GM23248 (cell line): ENCODE data around the gene TBX2.

Experiments
- EZH2 ChIP-seq: fragments of 200-600 bp; sonication (generic); IDR thresholded peaks from 2 replicates; pipeline ENCODE4 v1.6.1; 2018; ENCODE audit warnings: antibody characterized with exemption, mild to moderate bottlenecking; ENCODE audit not compliant: insufficient read depth, poor library complexity, severe bottlenecking
- EZH2phosphoT487 ChIP-seq: fragments of 200-600 bp; sonication (generic); IDR thresholded peaks from 2 replicates; pipeline ENCODE4 v1.6.1; 2018; ENCODE audit warnings: antibody characterized with exemption, moderate library complexity, mild to moderate bottlenecking, low read depth; ENCODE audit not compliant: insufficient read depth

- no peak for TF ChIP-seq EZH2phosphoT487
- TF ChIP-seq EZH2, result no peak
Observed at GRCh38 chr17:61395409-61395982, 4.1 kb upstream of the TBX2 start.
